ENCODE measurements around the gene IMPA2. TPM values are rescaled to one million over a fixed set of nuclear protein-coding genes. Genes with fewer than 3 reads are reported as not detected.

IMPA2 gene
- total RNA-seq, 1 experiment from 2014 or later = 12.8 TPM

- no TSS peak for BruUV-seq (replicated peaks)
- DNase-seq (ENCODE audit: unreplicated experiment) = no peak
- no peaks in the 10 kb centered on the region for H3K9me3 Mint-ChIP-seq (ENCODE audit: unreplicated experiment)
- CTCF ChIA-PET = no interaction called here
- no peak for TF ChIP-seq CTCF (IDR thresholded peaks at IDR 0.05; ENCODE audit: unreplicated experiment)
- POLR2A ChIA-PET = interaction anchor here (0.7 to 0.9 kb wide), 2 partner anchors 10 to 19 kb away, joined by 3 read pairs; no protein-coding TSS in a partner anchor
- H3K27me3 Mint-ChIP-seq (ENCODE audit: insufficient read depth, unreplicated experiment) = no peaks in the 10 kb centered on the region
- H3K36me3 Mint-ChIP-seq (ENCODE audit: insufficient read depth, unreplicated experiment) = peaks cover 20% of the 10 kb centered on the region
- no peak overlapping the region for H3K27ac Mint-ChIP-seq (ENCODE audit: low read depth, unreplicated experiment)
- intact Hi-C loops (cut with micrococcal nuclease) = no loop called here
- no peaks in the 10 kb centered on the region for H3K4me1 Mint-ChIP-seq (ENCODE audit: insufficient read depth, unreplicated experiment)
- no peak overlapping the region for H3K4me3 Mint-ChIP-seq (ENCODE audit: unreplicated experiment)
Measured at GRCh38 chr18:12008181-12008767, 27.0 kb downstream of the IMPA2 start.

GRCh38 chr18:12008842-12009580 is 27.7 kb downstream of the IMPA2 start:
- intact Hi-C loops (cut with micrococcal nuclease) = no loop called here
- H3K36me3 Mint-ChIP-seq (ENCODE audit: insufficient read depth, unreplicated experiment) = peaks cover 20% of the 10 kb centered on the region
- ChIA-PET CTCF (interaction anchor here (0.6 to 3.7 kb wide), 2 partner anchors 14 to 46 kb away, joined by 4 to 18 read pairs; no protein-coding TSS in a partner anchor), POLR2A (interaction anchor here (0.7 to 0.9 kb wide), 2 partner anchors 9 to 20 kb away, joined by 3 read pairs; no protein-coding TSS in a partner anchor)
- no peaks in the 10 kb centered on the region for H3K27me3 Mint-ChIP-seq (ENCODE audit: insufficient read depth, unreplicated experiment)
- no peak for TF ChIP-seq CTCF (IDR thresholded peaks at IDR 0.05; ENCODE audit: unreplicated experiment)
- no peak overlapping the region for H3K4me3 Mint-ChIP-seq (ENCODE audit: unreplicated experiment)
- no TSS peak for BruUV-seq (replicated peaks)
- no peak overlapping the region for H3K27ac Mint-ChIP-seq (ENCODE audit: low read depth, unreplicated experiment)
- no peaks in the 10 kb centered on the region for H3K4me1 Mint-ChIP-seq (ENCODE audit: insufficient read depth, unreplicated experiment)
- H3K9me3 Mint-ChIP-seq (ENCODE audit: unreplicated experiment) = no peaks in the 10 kb centered on the region
- no peak for DNase-seq (ENCODE audit: unreplicated experiment)

- Mint-ChIP-seq H3K27me3 (ENCODE audit: insufficient read depth, unreplicated experiment) (no peaks in the 10 kb centered on the region), H3K9me3 (ENCODE audit: unreplicated experiment) (no peaks in the 10 kb centered on the region), H3K36me3 (ENCODE audit: insufficient read depth, unreplicated experiment) (peaks cover 21% of the 10 kb centered on the region), H3K4me1 (ENCODE audit: insufficient read depth, unreplicated experiment) (peaks cover 3% of the 10 kb centered on the region), H3K27ac (ENCODE audit: low read depth, unreplicated experiment) (no peak overlapping the region), H3K4me3 (ENCODE audit: unreplicated experiment) (no peak overlapping the region)
- no TSS peak for BruUV-seq (replicated peaks)
- no peak for DNase-seq (ENCODE audit: unreplicated experiment)
- no peak for TF ChIP-seq CTCF (IDR thresholded peaks at IDR 0.05; ENCODE audit: unreplicated experiment)
- intact Hi-C loops (cut with micrococcal nuclease) = no loop called here
- CTCF ChIA-PET = interaction anchor here (0.6 to 3.7 kb wide), 2 partner anchors 15 to 47 kb away, joined by 4 to 18 read pairs; no protein-coding TSS in a partner anchor
- POLR2A ChIA-PET = interaction anchor here (0.9 kb wide), 1 partner anchor 9 kb away, joined by 3 read pairs; no protein-coding TSS in a partner anchor
Measured at GRCh38 chr18:12009581-12010140, 28.4 kb downstream of the IMPA2 start.

- H3K9me3 Mint-ChIP-seq (ENCODE audit: unreplicated experiment) = no peaks in the 10 kb centered on the region
- H3K4me3 Mint-ChIP-seq (ENCODE audit: unreplicated experiment) = no peak overlapping the region
- H3K27me3 Mint-ChIP-seq (ENCODE audit: insufficient read depth, unreplicated experiment) = no peaks in the 10 kb centered on the region
- H3K4me1 Mint-ChIP-seq (ENCODE audit: insufficient read depth, unreplicated experiment) = peaks cover 9% of the 10 kb centered on the region
- BruUV-seq (replicated peaks) = no TSS peak
- TF ChIP-seq CTCF (IDR thresholded peaks at IDR 0.05; ENCODE audit: unreplicated experiment) = no peak
- DNase-seq (ENCODE audit: unreplicated experiment) = no peak
- ChIA-PET POLR2A (no interaction called here), CTCF (interaction anchor here (0.6 to 3.7 kb wide), 2 partner anchors 16 to 261 kb away, joined by 5 to 18 read pairs; no protein-coding TSS in a partner anchor)
- no peak overlapping the region for H3K27ac Mint-ChIP-seq (ENCODE audit: low read depth, unreplicated experiment)
- intact Hi-C loops (cut with micrococcal nuclease) = no loop called here
- peaks cover 18% of the 10 kb centered on the region for H3K36me3 Mint-ChIP-seq (ENCODE audit: insufficient read depth, unreplicated experiment)
Measured at GRCh38 chr18:12010187-12010802, 29.0 kb downstream of the IMPA2 start.
